Effector memory CD8-positive, alpha-beta T cell (primary cell): ENCODE results near the gene PRND.

Experiments used
- ATAC-seq: fragments of 150-1000 bp; cut with Tn5 transposase; replicated peaks from 2 replicates; pipeline ENCODE4 v1.10.0; 2021; ENCODE audit warnings: mild to moderate bottlenecking, moderate library complexity
- DNase-seq, 3 experiments: peaks; one replicate each; pipeline ENCODE4 v3.0.0; 2021
- H3K27ac Mint-ChIP-seq, 2 donors: one replicate each; pipeline ENCODE4 v1.8.0; 2022; ENCODE audit warnings: mild to moderate bottlenecking in 2 of 2, mixed read lengths in 2 of 2, moderate library complexity in 2 of 2
- H3K27me3 Mint-ChIP-seq, 2 donors: one replicate each; pipeline ENCODE4 v1.8.0; 2022; ENCODE audit warnings: mixed read lengths in 2 of 2
- H3K36me3 Mint-ChIP-seq: one replicate; pipeline ENCODE4 v1.8.0; 2022; ENCODE audit warnings: mild to moderate bottlenecking, moderate library complexity, mixed read lengths; ENCODE audit not compliant: insufficient read depth
- H3K4me1 Mint-ChIP-seq, 2 donors: one replicate each; pipeline ENCODE4 v1.8.0; 2022; ENCODE audit warnings: low read depth in 2 of 2, mixed read lengths in 2 of 2
- H3K4me3 Mint-ChIP-seq, 2 donors: one replicate each; pipeline ENCODE4 v1.8.0; 2022; ENCODE audit warnings: mild to moderate bottlenecking in 2 of 2, mixed read lengths in 2 of 2, moderate library complexity in 2 of 2
- H3K9me3 Mint-ChIP-seq, 2 donors: one replicate each; pipeline ENCODE4 v1.8.0; 2022; ENCODE audit warnings: mixed read lengths in 2 of 2
- total RNA-seq, 9 experiments: gene quantifications; one replicate each; lab custom pipeline; 2026; lab: John Stamatoyannopoulos, UW

PRND gene, protein sequence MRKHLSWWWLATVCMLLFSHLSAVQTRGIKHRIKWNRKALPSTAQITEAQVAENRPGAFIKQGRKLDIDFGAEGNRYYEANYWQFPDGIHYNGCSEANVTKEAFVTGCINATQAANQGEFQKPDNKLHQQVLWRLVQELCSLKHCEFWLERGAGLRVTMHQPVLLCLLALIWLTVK
- 0 to 0.25 (median 0) reads per million in 9 experiments for total RNA-seq

DNA sequence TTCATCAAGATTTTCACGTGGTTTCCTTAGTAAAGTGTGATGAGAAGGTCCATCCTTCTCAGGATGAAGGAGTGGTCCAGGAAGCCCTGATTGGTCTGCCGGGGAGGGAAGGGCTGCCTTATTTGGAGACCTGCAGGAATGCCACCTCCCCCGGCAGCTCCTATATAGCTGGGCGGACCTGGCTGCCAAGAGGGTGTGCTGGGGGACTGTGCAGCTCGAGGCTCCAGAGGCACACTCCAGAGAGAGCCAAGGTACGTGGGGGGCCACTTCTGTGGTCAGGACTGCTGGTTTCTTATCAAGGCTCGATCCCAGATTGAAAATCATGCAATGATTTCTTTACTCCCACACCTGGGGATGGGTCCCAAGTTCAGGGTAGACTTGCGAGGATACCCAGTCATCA lies at the start of gene PRND:
Gene PRND, plus strand, starts transcription at position 191 of the 400 bp plus-strand sequence. CDS start 2,643 bp downstream, outside the sequence.
- H3K27me3 Mint-ChIP-seq: no peaks in the 10 kb centered on the region
- no peak within 1 kb of the TSS for H3K4me3 Mint-ChIP-seq
- peaks cover 10 to 11% of the 10 kb centered on the region in 2 donors for H3K4me1 Mint-ChIP-seq
- H3K27ac Mint-ChIP-seq: peak within 1 kb of the TSS; percentile 17 to 50
- H3K36me3 Mint-ChIP-seq: no peaks in the 10 kb centered on the region
- H3K9me3 Mint-ChIP-seq: no peaks in the 10 kb centered on the region
- DNase-seq (no peak), ATAC-seq (no peak)

DNA sequence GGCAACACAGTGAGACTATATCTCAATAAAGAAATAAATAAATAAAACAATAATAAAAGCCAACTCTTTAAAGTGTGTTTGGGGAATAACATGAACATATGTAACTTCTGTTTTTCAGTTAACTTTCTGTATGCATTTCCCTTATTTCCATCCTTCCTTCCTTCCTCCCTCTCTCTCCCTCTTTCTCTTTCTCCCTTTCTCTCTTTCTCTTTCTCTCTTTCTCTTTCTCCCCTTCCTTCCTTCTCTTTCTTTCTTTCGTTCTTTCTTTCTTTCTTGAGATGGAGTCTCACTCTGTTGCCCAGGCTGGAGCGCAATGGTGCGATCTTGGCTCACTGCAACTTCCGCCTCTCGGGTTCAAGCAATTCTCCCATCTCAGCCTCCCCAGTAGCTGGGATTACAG lies 48.8 kb upstream of the PRND start:
- Mint-ChIP-seq H3K27me3 (no peaks in the 10 kb centered on the region), H3K4me3 (no peak overlapping the region), H3K9me3 (no peaks in the 10 kb centered on the region), H3K4me1 (peaks cover 0 to 1% of the 10 kb centered on the region in 2 donors), H3K36me3 (no peaks in the 10 kb centered on the region), H3K27ac (no peak overlapping the region)
- no peak for ATAC-seq
- no peak for DNase-seq

- H3K36me3 Mint-ChIP-seq: no peaks in the 10 kb centered on the region
- H3K4me1 Mint-ChIP-seq: peaks cover 0 to 4% of the 10 kb centered on the region in 2 donors
- no peaks in the 10 kb centered on the region for H3K27me3 Mint-ChIP-seq
- no peak overlapping the region for H3K4me3 Mint-ChIP-seq
- no peak overlapping the region for H3K27ac Mint-ChIP-seq
- no peak for ATAC-seq
- no peak for DNase-seq
- no peaks in the 10 kb centered on the region for H3K9me3 Mint-ChIP-seq
These were observed 48.2 kb upstream of the PRND start for GRCh38 chr20:4673371-4674001.

DNA sequence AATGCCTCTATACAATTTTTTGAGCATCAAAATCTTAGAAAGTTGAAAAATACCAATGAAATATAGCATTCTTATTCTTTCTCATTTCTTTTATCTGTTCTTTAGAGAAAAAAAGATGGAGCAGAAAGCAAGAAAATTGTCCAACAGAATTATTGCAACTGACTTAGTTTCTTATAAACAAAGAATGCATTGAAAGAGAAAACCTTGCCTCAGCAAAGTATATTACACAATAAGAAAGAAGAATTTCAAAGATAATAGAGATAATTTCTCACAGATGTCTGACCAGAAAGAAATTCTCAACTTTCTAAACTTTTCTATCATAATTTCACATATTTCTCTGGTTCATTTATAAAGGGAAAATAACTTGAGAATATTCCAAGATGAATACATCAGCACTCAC lies 47.0 kb upstream of the PRND start:
- no peaks in the 10 kb centered on the region for H3K27me3 Mint-ChIP-seq
- DNase-seq (no peak), ATAC-seq (no peak)
- no peak overlapping the region for H3K4me3 Mint-ChIP-seq
- H3K36me3 Mint-ChIP-seq: no peaks in the 10 kb centered on the region
- H3K4me1 Mint-ChIP-seq: peaks cover 1 to 4% of the 10 kb centered on the region in 2 donors
- H3K27ac Mint-ChIP-seq: no peak overlapping the region
- no peaks in the 10 kb centered on the region for H3K9me3 Mint-ChIP-seq

GRCh38 chr20:4677846-4678245 lies 43.9 kb upstream of the PRND start:
- Mint-ChIP-seq H3K4me3 (no peak overlapping the region), H3K27ac (peak overlapping the region in 1 of 2 donors; percentile 10), H3K4me1 (peaks cover 5 to 9% of the 10 kb centered on the region in 2 donors), H3K36me3 (no peaks in the 10 kb centered on the region), H3K27me3 (no peaks in the 10 kb centered on the region), H3K9me3 (no peaks in the 10 kb centered on the region)
- DNase-seq (no peak), ATAC-seq (no peak)

- no peaks in the 10 kb centered on the region for H3K9me3 Mint-ChIP-seq
- ATAC-seq (no peak), DNase-seq (no peak)
- H3K4me3 Mint-ChIP-seq: no peak overlapping the region
- H3K4me1 Mint-ChIP-seq: peaks cover 35 to 38% of the 10 kb centered on the region in 2 donors
- no peaks in the 10 kb centered on the region for H3K27me3 Mint-ChIP-seq
- H3K36me3 Mint-ChIP-seq: peaks cover 10% of the 10 kb centered on the region
- H3K27ac Mint-ChIP-seq: peak overlapping the region in 1 of 2 donors; percentile 97
These were observed 40.3 kb upstream of the PRND start for GRCh38 chr20:4681401-4681800.

- Mint-ChIP-seq H3K27me3 (no peaks in the 10 kb centered on the region), H3K9me3 (no peaks in the 10 kb centered on the region), H3K4me1 (peaks cover 35 to 38% of the 10 kb centered on the region in 2 donors), H3K27ac (peak overlapping the region; percentile 94 to 97), H3K4me3 (no peak overlapping the region), H3K36me3 (peaks cover 10% of the 10 kb centered on the region)
- DNase-seq (no peak), ATAC-seq (no peak)
These were observed 39.7 kb upstream of the PRND start for GRCh38 chr20:4681991-4682401.

GRCh38 chr20:4682682-4683081 lies 39.0 kb upstream of the PRND start:
- ATAC-seq (no peak), DNase-seq (no peak)
- Mint-ChIP-seq H3K4me1 (peaks cover 38 to 43% of the 10 kb centered on the region in 2 donors), H3K27me3 (no peaks in the 10 kb centered on the region), H3K4me3 (peak overlapping the region in 1 of 2 donors; percentile 69), H3K27ac (peak overlapping the region; percentile 94 to 97), H3K36me3 (peaks cover 10% of the 10 kb centered on the region), H3K9me3 (no peaks in the 10 kb centered on the region)

GRCh38 chr20:4683261-4683660 lies 38.4 kb upstream of the PRND start:
- Mint-ChIP-seq H3K9me3 (no peaks in the 10 kb centered on the region), H3K4me3 (peak overlapping the region; percentile 20 to 69), H3K27me3 (no peaks in the 10 kb centered on the region), H3K27ac (peak overlapping the region; percentile 94 to 97), H3K36me3 (peaks cover 10% of the 10 kb centered on the region), H3K4me1 (peaks cover 41 to 43% of the 10 kb centered on the region in 2 donors)
- ATAC-seq: no peak
- DNase-seq: no peak

GRCh38 chr20:4684837-4685413 lies 36.8 kb upstream of the PRND start:
- DNase-seq: no peak
- ATAC-seq: no peak
- Mint-ChIP-seq H3K27ac (peak overlapping the region; percentile 93 to 97), H3K4me1 (peaks cover 46 to 54% of the 10 kb centered on the region in 2 donors), H3K27me3 (no peaks in the 10 kb centered on the region), H3K36me3 (peaks cover 18% of the 10 kb centered on the region), H3K9me3 (no peaks in the 10 kb centered on the region), H3K4me3 (peak overlapping the region; percentile 85 to 90)

DNA sequence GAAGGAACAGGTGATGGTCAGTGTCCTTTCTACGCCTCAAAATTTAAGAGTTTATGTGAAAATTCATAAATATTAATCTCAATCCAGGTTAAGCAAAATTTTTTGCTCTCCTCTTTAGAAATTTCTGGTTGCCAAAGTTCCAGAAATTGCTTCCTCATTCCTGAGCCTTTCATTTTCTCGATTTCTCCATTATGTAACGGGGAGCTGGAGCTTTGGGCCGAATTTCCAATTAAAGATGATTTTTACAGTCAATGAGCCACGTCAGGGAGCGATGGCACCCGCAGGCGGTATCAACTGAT lies 35.8 kb upstream of the PRND start:
- H3K4me1 Mint-ChIP-seq: peaks cover 49 to 57% of the 10 kb centered on the region in 2 donors
- H3K27ac Mint-ChIP-seq: peak overlapping the region; percentile 93 to 97
- H3K9me3 Mint-ChIP-seq: no peaks in the 10 kb centered on the region
- peaks cover 22% of the 10 kb centered on the region for H3K36me3 Mint-ChIP-seq
- H3K4me3 Mint-ChIP-seq: peak overlapping the region; percentile 85 to 90
- DNase-seq (no peak), ATAC-seq (no peak)
- no peaks in the 10 kb centered on the region for H3K27me3 Mint-ChIP-seq

- Mint-ChIP-seq H3K9me3 (no peaks in the 10 kb centered on the region), H3K4me3 (peak overlapping the region; percentile 80 to 90), H3K27ac (peak overlapping the region; percentile 84 to 92), H3K4me1 (peaks cover 55 to 67% of the 10 kb centered on the region in 2 donors), H3K36me3 (peaks cover 25% of the 10 kb centered on the region), H3K27me3 (no peaks in the 10 kb centered on the region)
- DNase-seq (no peak), ATAC-seq (no peak)
These were observed 33.4 kb upstream of the PRND start for GRCh38 chr20:4688305-4688704.

DNA sequence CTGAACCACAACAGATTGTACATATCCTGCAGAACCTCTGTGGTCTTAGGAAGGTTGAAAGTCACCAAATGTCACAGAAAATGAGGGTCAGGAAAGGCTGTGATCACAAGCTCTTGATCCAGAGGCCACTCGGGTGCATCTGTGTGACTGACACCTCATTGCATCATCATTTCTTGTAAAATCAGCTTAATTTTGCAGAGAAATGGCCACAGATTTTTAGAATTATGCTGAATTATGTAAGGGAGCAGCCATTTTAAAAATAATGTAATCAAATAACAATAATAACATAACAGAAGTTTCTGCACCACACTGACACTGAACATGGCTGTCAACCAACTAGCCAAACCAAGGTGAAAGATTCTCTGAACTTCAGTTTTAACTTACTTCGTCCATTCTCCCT lies 32.5 kb upstream of the PRND start:
- Mint-ChIP-seq H3K27ac (peak overlapping the region; percentile 49 to 92), H3K9me3 (no peaks in the 10 kb centered on the region), H3K4me3 (peak overlapping the region in 1 of 2 donors; percentile 90), H3K36me3 (peaks cover 29% of the 10 kb centered on the region), H3K4me1 (peaks cover 53 to 63% of the 10 kb centered on the region in 2 donors), H3K27me3 (no peaks in the 10 kb centered on the region)
- DNase-seq: no peak
- ATAC-seq: no peak

GRCh38 chr20:4691753-4692152 lies 30.0 kb upstream of the PRND start:
- Mint-ChIP-seq H3K27me3 (no peaks in the 10 kb centered on the region), H3K36me3 (peaks cover 42% of the 10 kb centered on the region), H3K4me1 (peaks cover 48 to 57% of the 10 kb centered on the region in 2 donors), H3K4me3 (no peak overlapping the region), H3K9me3 (no peaks in the 10 kb centered on the region), H3K27ac (no peak overlapping the region)
- DNase-seq (no peak), ATAC-seq (no peak)
